GM19463 (cell line): Measurements from ENCODE around the gene VWF.

Experiments
- ATAC-seq: cut with Tn5 transposase; IDR thresholded peaks from one replicate; pipeline ENCODE4 v1.9.1; 2021; ENCODE audit warnings: mild to moderate bottlenecking, moderate library complexity; ENCODE audit not compliant: unreplicated experiment

Gene VWF

GRCh38 chr12:6061660-6062059, 62.8 kb downstream of the VWF start:
- ATAC-seq, result no peak

DNA sequence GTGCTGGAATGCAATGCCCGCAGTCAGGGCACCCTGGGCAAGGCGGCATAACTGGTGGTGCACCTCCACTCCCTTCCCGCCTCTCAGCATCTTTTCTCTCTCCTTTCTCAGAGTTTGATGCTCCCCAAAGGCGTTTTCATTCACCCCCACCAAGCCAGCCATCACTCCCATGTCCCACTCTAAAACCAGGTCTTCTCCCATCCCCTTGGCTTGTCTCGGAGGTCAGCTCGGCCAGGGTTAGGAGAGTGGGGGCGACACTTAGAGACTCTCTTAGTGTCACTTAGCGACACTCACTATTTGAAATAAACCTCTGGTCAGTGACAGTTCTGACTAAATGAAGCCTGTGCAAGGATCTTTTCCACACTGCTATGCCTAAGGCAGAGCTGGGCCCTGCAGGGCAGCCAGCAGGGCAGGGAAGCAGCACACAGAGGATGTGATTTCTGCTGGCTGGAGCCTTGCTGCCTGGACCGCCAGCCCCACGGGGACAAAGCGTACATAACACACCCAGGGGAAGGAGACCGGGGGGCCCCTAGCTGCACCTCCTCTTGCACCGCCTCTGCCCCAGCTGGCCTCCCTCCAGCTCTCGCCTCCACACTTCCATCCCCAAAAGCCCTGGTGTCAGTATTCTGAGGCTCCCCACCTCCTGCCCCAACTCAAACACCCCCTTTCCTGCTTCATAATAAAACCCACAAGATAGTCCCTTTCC, 64.5 kb downstream of the VWF start:
- ATAC-seq, result no peak

DNA sequence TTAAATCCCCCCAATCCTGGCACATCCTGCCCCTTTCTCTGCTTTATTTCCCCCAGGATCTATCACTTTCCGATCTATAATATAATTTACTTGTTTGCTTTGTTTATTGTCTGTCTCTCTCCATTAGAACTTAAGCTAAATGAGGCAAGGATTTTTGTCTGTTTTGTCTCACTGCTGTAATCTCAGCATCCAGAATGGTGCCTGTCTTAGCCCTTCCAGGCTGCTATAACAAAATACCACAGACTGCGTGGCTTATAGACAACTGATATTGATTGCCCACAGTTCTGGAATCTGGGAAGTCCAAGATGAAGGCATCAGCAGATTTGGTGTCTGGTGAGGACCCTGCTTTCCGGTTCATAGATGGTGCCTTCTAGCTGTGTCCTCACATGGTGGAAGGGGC, 65.2 kb downstream of the VWF start:
- ATAC-seq, result no peak

DNA sequence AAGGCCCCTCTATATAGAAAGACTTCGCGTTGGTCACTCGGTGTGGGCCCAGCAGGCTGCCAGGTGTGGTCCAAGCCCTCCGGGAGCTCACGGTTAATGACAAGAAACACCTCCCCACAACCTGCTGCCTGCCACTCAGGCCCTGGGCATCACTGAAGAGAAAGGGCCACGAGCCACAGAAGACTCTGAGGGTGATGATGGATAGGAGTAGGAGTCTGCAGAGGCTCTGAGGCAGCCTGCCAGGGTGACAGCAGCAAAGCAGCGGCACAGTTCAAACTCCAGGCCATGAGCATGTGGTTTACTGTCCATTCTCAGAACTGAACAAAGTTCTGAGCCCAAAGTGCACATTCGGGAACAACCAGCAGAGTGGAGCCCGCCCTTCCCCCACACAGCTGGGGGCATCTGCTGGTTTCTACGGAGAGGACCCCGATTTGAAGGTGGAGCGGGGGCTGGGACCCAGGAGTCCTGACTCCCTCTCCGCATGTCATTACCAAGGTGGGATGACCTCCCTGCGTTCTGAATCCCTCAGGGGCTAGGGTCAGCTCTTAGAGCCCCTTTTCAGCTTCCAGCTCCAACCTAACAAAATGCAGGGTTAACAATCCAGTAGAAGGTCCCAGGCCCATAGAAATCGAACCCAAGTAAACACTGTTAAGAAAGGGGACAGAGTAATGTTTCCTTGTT, 65.8 kb downstream of the VWF start:
- ATAC-seq, result no peak

DNA sequence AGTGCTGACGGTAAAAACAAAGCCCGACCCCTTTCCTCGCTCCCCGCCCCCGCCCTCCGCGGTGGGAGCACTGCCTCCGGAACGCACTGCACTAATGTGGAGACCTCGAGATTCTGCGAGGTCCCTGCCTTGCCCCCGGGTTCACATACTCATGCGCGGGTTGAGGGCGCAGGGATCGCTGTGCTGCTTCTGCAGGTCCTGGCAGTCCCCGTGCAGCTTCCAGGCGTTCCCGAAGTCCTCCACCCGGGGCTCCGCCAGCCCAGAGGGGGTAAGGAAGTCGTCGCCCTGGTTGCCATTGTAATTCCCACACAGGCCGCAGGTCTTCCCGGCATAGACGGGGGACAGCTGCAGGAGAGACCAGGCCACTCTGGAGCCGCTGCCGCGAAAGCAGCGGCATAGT, 66.8 kb downstream of the VWF start:
- ATAC-seq, result no peak

- ATAC-seq, result no peak
These were observed 67.8 kb downstream of the VWF start for GRCh38 chr12:6056406-6057240.

GRCh38 chr12:6053541-6053940, 70.9 kb downstream of the VWF start:
- ATAC-seq, result no peak

DNA sequence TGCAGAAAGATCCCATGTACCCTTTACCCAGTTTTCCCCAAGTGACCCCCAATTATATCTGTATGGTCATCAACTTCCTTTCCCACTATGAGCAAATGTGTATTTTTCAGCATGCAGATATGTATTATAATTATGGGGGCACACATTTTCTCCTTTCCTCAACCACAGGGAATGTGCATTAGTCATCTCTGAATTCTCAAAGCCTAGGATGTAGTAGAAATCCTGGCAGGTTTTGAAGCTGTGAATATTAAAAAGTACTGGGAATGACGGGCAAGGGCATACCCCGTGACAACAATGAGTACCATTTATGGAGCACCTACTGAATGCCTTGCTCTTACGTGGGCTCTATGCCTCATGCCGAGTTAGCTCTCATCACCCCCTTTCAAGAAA, 71.5 kb downstream of the VWF start:
- ATAC-seq, result no peak

- ATAC-seq, result no peak
These were observed 72.1 kb downstream of the VWF start for GRCh38 chr12:6052206-6052939.

GRCh38 chr12:6049992-6050391, 74.5 kb downstream of the VWF start:
- no peak for ATAC-seq

GRCh38 chr12:6049587-6049986, 74.9 kb downstream of the VWF start:
- no peak for ATAC-seq

- no peak for ATAC-seq
These were observed 76.9 kb downstream of the VWF start for GRCh38 chr12:6047249-6048237.

DNA sequence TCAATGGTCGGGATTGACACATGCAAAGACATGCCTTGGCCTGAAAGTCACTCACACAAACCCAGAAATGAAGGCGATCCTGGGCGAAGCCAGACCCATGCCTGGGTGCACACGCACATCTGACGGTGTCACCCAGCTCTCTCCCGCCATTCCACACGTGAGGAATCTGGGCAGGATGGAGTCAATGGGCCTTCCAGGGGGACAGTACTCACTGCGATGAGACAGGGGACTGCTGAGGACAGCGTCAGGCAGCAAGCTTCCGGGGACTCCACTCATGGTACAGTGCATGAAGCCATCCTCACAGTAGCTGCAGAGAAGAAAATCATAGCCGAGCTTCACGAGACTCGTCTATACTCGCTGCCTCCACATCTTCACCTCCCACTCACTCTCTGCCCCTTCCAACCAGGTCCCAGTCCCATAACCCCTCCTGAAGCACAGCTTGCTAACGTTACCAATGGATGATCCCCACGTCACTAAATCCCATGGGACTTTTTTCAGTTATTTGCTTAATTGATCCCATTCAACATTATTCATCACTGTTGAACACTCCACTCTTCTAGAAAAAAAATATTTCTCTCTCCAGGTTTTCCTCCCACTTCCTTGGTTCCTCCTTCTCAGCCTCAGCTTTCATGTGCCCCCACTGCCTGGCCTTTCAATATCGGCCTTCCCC, 77.8 kb downstream of the VWF start:
- no peak for ATAC-seq

DNA sequence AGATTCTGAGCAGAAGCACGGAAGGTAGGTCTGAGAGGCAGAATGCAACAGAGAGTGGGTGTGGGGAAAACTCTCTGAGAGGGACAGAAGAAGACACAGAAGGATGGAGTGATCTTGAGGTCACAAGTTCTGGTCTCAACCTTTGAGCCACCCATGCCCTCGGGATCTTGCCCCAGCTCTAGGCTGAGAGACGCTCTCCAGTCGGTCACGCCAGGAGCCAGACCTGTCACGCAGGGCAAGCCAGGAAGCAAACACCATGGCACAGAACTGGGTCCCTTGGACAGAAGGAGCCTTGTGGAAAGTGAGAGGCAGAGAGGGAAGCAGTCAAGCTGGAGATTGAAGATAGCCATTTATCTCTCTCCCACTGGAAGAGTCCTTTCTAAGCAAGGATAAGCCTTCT, 79.0 kb downstream of the VWF start:
- ATAC-seq, result no peak

DNA sequence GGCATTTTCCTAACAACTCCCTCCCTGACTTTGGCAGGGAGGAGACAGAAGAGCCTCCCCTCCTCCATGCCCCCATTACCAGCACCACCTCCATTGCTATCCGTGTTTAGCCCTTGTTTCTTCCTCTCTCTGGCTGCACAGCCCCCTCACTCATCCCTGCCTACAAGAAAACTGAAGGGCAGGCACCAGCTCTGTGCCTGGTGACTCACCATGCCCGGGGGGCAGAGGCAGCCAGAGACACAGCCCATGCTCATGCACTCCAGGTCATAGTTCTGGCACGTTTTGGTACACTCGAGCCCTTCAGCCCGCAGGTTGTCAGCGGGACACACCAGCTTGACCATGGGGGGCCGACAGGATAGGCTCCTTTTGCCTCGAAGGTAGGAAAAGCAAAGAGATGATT, 80.4 kb downstream of the VWF start:
- no peak for ATAC-seq

- ATAC-seq, result no peak
These were observed 82.0 kb downstream of the VWF start for GRCh38 chr12:6042446-6042845.

- ATAC-seq, result no peak
These were observed 82.6 kb downstream of the VWF start for GRCh38 chr12:6041891-6042290.

DNA sequence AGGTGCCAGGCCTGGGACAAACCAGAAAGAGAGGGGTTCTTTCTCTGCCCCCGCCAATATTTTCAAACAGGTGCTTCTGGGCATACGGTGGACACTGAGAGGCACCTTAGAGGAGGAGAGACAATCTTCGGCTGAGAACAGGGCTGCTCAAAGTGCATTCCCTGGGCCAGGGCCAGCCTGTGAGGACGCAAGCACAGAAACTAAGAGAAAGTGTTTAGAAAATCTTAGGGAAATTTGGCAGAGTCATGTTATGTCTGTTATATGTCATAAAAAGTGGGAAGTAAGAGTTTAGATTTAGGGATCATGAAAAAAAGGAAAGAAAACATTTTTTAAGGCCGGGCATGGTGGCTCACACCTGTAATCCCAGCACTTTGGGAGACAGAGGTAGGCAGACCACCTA, 83.7 kb downstream of the VWF start:
- no peak for ATAC-seq

DNA sequence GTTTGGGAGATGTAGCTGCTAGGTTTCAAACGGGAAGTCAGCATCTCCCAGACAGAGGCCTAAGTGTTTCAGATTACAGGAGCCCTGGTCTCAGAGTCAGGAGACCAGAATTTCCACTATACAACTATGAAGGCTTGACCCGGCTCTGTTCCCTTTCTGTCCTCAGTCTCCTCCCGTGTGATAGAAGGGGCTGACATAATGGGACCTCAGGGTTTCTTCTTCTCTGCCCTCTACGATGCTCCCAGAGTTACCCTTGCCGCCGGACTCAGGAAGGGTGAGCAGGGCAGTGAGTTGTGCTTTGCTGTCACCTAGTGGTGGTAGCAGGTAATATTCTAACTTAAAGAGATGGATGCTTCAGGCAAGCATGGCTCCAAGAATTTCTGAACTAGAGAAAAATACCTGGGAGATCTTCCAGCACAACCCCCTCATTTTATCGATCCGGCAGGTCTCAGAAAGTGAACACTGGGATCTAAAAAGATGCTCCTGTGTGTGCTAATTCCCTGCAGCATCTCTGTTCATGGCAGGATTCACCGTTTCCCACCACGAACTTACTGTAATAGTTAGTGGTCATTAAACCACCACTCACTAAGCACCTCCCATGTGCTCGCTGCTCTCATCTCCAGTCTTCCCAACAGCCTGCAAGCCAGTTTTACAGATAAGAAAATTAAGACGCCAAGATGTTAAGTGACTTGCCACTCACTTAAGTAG, 84.4 kb downstream of the VWF start:
- ATAC-seq, result no peak
